ENCODE results near the gene PSMC1.

DNA sequence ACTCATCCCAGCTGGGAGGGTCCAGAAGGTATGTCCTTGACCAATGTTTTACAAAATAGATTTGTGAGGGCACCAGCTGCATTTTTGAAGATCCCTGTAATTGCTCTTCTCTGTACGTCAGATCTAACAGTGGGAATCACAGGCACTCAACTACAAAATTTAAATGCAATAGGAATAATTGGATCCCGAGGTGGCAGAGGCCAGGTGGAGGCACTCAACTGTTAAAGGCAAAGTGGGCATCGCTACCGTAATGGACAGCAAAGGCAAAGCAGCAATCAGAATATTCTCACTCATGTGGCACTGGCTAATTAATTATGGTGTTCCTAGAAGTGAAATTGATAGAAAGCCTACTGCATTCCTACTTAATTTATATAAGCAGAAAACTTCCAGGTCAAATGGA lies 27.9 kb upstream of the PSMC1 start:
- TF ChIP-seq, protein P1, sequence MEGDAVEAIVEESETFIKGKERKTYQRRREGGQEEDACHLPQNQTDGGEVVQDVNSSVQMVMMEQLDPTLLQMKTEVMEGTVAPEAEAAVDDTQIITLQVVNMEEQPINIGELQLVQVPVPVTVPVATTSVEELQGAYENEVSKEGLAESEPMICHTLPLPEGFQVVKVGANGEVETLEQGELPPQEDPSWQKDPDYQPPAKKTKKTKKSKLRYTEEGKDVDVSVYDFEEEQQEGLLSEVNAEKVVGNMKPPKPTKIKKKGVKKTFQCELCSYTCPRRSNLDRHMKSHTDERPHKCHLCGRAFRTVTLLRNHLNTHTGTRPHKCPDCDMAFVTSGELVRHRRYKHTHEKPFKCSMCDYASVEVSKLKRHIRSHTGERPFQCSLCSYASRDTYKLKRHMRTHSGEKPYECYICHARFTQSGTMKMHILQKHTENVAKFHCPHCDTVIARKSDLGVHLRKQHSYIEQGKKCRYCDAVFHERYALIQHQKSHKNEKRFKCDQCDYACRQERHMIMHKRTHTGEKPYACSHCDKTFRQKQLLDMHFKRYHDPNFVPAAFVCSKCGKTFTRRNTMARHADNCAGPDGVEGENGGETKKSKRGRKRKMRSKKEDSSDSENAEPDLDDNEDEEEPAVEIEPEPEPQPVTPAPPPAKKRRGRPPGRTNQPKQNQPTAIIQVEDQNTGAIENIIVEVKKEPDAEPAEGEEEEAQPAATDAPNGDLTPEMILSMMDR (IDR thresholded peaks at IDR 0.05), result no peak
- TF ChIP-seq POLR2A (IDR thresholded peaks at IDR 0.05), result no peak
